ENCODE measurements around the gene CBFB.
"Not testable (repeated sequence)": the region's sequence is repeated elsewhere in the genome, so short reads cannot be mapped to it uniquely, and the experiment has no call there.

DNA sequence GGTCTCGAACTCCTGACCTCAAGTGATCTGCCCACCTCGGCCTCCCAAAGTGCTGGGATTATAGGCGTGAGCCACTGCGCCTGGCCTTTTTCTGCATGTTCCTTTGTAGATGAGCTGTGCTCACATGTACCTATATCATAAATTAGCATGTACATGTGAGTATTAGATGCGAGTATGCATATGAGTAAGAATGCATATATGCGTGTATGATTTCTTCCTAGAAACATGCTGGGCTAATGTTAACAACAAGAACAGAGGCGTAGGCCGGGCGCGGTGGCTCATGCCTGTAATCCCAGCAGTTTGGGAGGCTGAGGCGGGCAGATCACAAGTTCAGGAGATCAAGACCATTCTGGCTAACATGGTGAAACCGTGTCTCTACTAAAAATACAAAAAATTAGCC, 35.4 kb upstream of the CBFB start:
- TF ChIP-seq, protein P1, sequence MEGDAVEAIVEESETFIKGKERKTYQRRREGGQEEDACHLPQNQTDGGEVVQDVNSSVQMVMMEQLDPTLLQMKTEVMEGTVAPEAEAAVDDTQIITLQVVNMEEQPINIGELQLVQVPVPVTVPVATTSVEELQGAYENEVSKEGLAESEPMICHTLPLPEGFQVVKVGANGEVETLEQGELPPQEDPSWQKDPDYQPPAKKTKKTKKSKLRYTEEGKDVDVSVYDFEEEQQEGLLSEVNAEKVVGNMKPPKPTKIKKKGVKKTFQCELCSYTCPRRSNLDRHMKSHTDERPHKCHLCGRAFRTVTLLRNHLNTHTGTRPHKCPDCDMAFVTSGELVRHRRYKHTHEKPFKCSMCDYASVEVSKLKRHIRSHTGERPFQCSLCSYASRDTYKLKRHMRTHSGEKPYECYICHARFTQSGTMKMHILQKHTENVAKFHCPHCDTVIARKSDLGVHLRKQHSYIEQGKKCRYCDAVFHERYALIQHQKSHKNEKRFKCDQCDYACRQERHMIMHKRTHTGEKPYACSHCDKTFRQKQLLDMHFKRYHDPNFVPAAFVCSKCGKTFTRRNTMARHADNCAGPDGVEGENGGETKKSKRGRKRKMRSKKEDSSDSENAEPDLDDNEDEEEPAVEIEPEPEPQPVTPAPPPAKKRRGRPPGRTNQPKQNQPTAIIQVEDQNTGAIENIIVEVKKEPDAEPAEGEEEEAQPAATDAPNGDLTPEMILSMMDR (IDR thresholded peaks at IDR 0.05; ENCODE audit: poor library complexity) = not testable (repeated sequence)
- not testable (repeated sequence) for TF ChIP-seq EZH2 (IDR thresholded peaks at IDR 0.05; ENCODE audit: borderline replicate concordance)

Data from hepatocyte (in vitro differentiated cells).